ENCODE measurements around the gene MCRIP2. TPM values are rescaled to one million over a fixed set of nuclear protein-coding genes. Genes with fewer than 3 reads are reported as not detected.
"Not testable (repeated sequence)": the region's sequence is repeated elsewhere in the genome, so short reads cannot be mapped to it uniquely, and the experiment has no call there.

Gene MCRIP2
- total RNA-seq, 2 donors from 2014 or later = 33.7 to 52.0 TPM

GRCh38 chr16:679814-680624 lies 38.4 kb downstream of the MCRIP2 start, which contains the start of gene STUB1:
Gene STUB1, plus strand, starts transcription at chr16:680410. Its CDS starts 116 bp downstream, at chr16:680526.
- no peaks in the 10 kb centered on the region for H3K9me3 Mint-ChIP-seq
- H3K36me3 Mint-ChIP-seq = peaks cover 5 to 15% of the 10 kb centered on the region in 2 donors
- H3K27ac Mint-ChIP-seq = peak within 1 kb of the TSS; percentile 71 to 85
- DNase-seq (ENCODE audit: low spot score in 2 of 2) (peak; percentile 85 to 87), ATAC-seq (peak; percentile 54 to 55)

GRCh38 chr16:680625-680945 lies 39.0 kb downstream of the MCRIP2 start:
- ATAC-seq = no peak
- Mint-ChIP-seq H3K27ac (peak overlapping the region in 1 of 2 donors; percentile 71), H3K36me3 (peaks cover 5 to 15% of the 10 kb centered on the region in 2 donors), H3K9me3 (no peaks in the 10 kb centered on the region)
- DNase-seq (ENCODE audit: low spot score in 2 of 2) = no peak

- H3K36me3 Mint-ChIP-seq = peaks cover 5 to 18% of the 10 kb centered on the region in 2 donors
- H3K9me3 Mint-ChIP-seq = no peaks in the 10 kb centered on the region
- H3K27ac Mint-ChIP-seq = peak overlapping the region; percentile 50 to 71
- DNase-seq (ENCODE audit: low spot score in 2 of 2) = no peak
- ATAC-seq = no peak
Measured at GRCh38 chr16:680967-681745, 39.5 kb downstream of the MCRIP2 start.

- Mint-ChIP-seq H3K36me3 (peaks cover 5 to 22% of the 10 kb centered on the region in 2 donors), H3K9me3 (no peaks in the 10 kb centered on the region), H3K27ac (peak overlapping the region; percentile 71 to 94)
- DNase-seq (ENCODE audit: low spot score in 2 of 2) (no peak), ATAC-seq (no peak)
Measured at GRCh38 chr16:681746-682427, 40.3 kb downstream of the MCRIP2 start.

- Mint-ChIP-seq H3K27ac (peak overlapping the region; percentile 73 to 94), H3K9me3 (no peaks in the 10 kb centered on the region), H3K36me3 (peaks cover 5 to 22% of the 10 kb centered on the region in 2 donors)
- DNase-seq (ENCODE audit: low spot score in 2 of 2) = no peak
- no peak for ATAC-seq
Measured at GRCh38 chr16:682493-683395, 41.1 kb downstream of the MCRIP2 start.

- ATAC-seq = no peak
- Mint-ChIP-seq H3K36me3 (peaks cover 5 to 22% of the 10 kb centered on the region in 2 donors), H3K9me3 (no peaks in the 10 kb centered on the region), H3K27ac (peak overlapping the region; percentile 65 to 73)
- no peak for DNase-seq (ENCODE audit: low spot score in 2 of 2)
Measured at GRCh38 chr16:683396-684070, 41.9 kb downstream of the MCRIP2 start.

- ATAC-seq = peak; percentile 82 to 85
- Mint-ChIP-seq H3K36me3 (peaks cover 5 to 22% of the 10 kb centered on the region in 2 donors), H3K9me3 (no peaks in the 10 kb centered on the region), H3K27ac (peak within 1 kb of the TSS; percentile 65 to 73)
- DNase-seq (ENCODE audit: low spot score in 2 of 2) = peak; percentile 96 to 97
Measured at GRCh38 chr16:684071-684794, 42.6 kb downstream of the MCRIP2 start, which contains the start of gene JMJD8. Gene JMJD8, minus strand, starts transcription at chr16:684334. Its CDS starts 15 bp downstream, at chr16:684319.

GRCh38 chr16:684961-685696 lies 43.5 kb downstream of the MCRIP2 start:
- ATAC-seq = no peak
- no peaks in the 10 kb centered on the region for H3K9me3 Mint-ChIP-seq
- peak overlapping the region in 1 of 2 donors; percentile 4 for H3K27ac Mint-ChIP-seq

GRCh38 chr16:685967-686366 lies 44.3 kb downstream of the MCRIP2 start:
- Mint-ChIP-seq H3K27ac (peak overlapping the region in 1 of 2 donors; percentile 4), H3K9me3 (no peaks in the 10 kb centered on the region), H3K36me3 (peaks cover 5 to 22% of the 10 kb centered on the region in 2 donors)
- ATAC-seq = no peak
- peak in 1 of 2 donors; percentile 56 for DNase-seq (ENCODE audit: low spot score in 2 of 2)

More at GRCh38 chr16:684961-685696, 43.5 kb downstream of the MCRIP2 start:
- peaks cover 5 to 22% of the 10 kb centered on the region in 2 donors for H3K36me3 Mint-ChIP-seq
- peak in 1 of 2 donors; percentile 58 for DNase-seq (ENCODE audit: low spot score in 2 of 2)

- Mint-ChIP-seq H3K36me3 (peaks cover 5 to 19% of the 10 kb centered on the region in 2 donors), H3K9me3 (no peaks in the 10 kb centered on the region), H3K27ac (peak overlapping the region in 1 of 2 donors; percentile 4)
- no peak for ATAC-seq
- DNase-seq (ENCODE audit: low spot score in 2 of 2) = peak in 1 of 2 donors; percentile 56
Measured at GRCh38 chr16:686459-687260, 45.0 kb downstream of the MCRIP2 start.

GRCh38 chr16:687499-687898 lies 45.9 kb downstream of the MCRIP2 start:
- no peak overlapping the region for H3K27ac Mint-ChIP-seq
- DNase-seq (ENCODE audit: low spot score in 2 of 2) (no peak), ATAC-seq (no peak)
- no peaks in the 10 kb centered on the region for H3K9me3 Mint-ChIP-seq
- peaks cover 3 to 11% of the 10 kb centered on the region in 2 donors for H3K36me3 Mint-ChIP-seq

GRCh38 chr16:689175-689897 lies 47.7 kb downstream of the MCRIP2 start:
- peak overlapping the region; percentile 95 for H3K27ac Mint-ChIP-seq
- ATAC-seq (peak in 1 of 2 donors; percentile 2), DNase-seq (ENCODE audit: low spot score in 2 of 2) (peak in 1 of 2 donors; percentile 56)
- peaks cover 0 to 6% of the 10 kb centered on the region in 2 donors for H3K36me3 Mint-ChIP-seq
- H3K9me3 Mint-ChIP-seq = no peaks in the 10 kb centered on the region

- peak overlapping the region in 1 of 2 donors; percentile 95 for H3K27ac Mint-ChIP-seq
- not testable (repeated sequence) for H3K36me3 Mint-ChIP-seq
Measured at GRCh38 chr16:691242-691641, 49.6 kb downstream of the MCRIP2 start.

More at GRCh38 chr16:691242-691641, 49.6 kb downstream of the MCRIP2 start:
- not testable (repeated sequence) for H3K9me3 Mint-ChIP-seq; ATAC-seq; DNase-seq (ENCODE audit: low spot score in 2 of 2)
